Neuron (in vitro differentiated cells): ENCODE results near the gene TMEM51.

ENCODE experiments used
- H2AFZ ChIP-seq: one replicate; pipeline ENCODE4 v1.6.1; 2013; ENCODE audit warnings: low read depth, mild to moderate bottlenecking, inconsistent platforms, low read length, moderate library complexity
- H3K27me3 ChIP-seq: one replicate; pipeline ENCODE4 v1.6.1; 2013; ENCODE audit warnings: low read length; ENCODE audit not compliant: insufficient read depth
- H3K36me3 ChIP-seq: one replicate; pipeline ENCODE4 v1.6.1; 2013; ENCODE audit warnings: low read length; ENCODE audit not compliant: insufficient read depth
- H3K4me1 ChIP-seq: one replicate; pipeline ENCODE4 v1.6.1; 2013; ENCODE audit warnings: low read length; ENCODE audit not compliant: insufficient read depth
- H3K4me3 ChIP-seq: 2 replicates; pipeline ENCODE4 v1.5.1; 2013; ENCODE audit warnings: mild to moderate bottlenecking, low read length, moderate library complexity
- H3K9me3 ChIP-seq: one replicate; pipeline ENCODE4 v1.6.1; 2013; ENCODE audit warnings: low read length

The TMEM51 gene

GRCh38 chr1:15117671-15118325, 35.7 kb upstream of the TMEM51 start:
- Histone ChIP-seq H3K36me3 (no peaks in the 10 kb centered on the region), H3K4me3 (no peak overlapping the region), H3K4me1 (no peaks in the 10 kb centered on the region), H2AFZ (no peak overlapping the region), H3K27me3 (no peaks in the 10 kb centered on the region), H3K9me3 (no peaks in the 10 kb centered on the region)

- H3K4me1 ChIP-seq: no peaks in the 10 kb centered on the region
- no peaks in the 10 kb centered on the region for H3K36me3 ChIP-seq
- no peak overlapping the region for H2AFZ ChIP-seq
- no peaks in the 10 kb centered on the region for H3K9me3 ChIP-seq
- no peak overlapping the region for H3K4me3 ChIP-seq
- no peaks in the 10 kb centered on the region for H3K27me3 ChIP-seq
Measured at GRCh38 chr1:15118579-15118978, 35.0 kb upstream of the TMEM51 start.

- H3K36me3 ChIP-seq: no peaks in the 10 kb centered on the region
- H3K4me3 ChIP-seq: no peak overlapping the region
- no peaks in the 10 kb centered on the region for H3K4me1 ChIP-seq
- H3K27me3 ChIP-seq: no peaks in the 10 kb centered on the region
- H2AFZ ChIP-seq: no peak overlapping the region
- H3K9me3 ChIP-seq: no peaks in the 10 kb centered on the region
Measured at GRCh38 chr1:15120251-15120945, 33.1 kb upstream of the TMEM51 start.

- Histone ChIP-seq H3K4me1 (no peaks in the 10 kb centered on the region), H2AFZ (no peak overlapping the region), H3K4me3 (no peak overlapping the region), H3K36me3 (no peaks in the 10 kb centered on the region), H3K27me3 (no peaks in the 10 kb centered on the region), H3K9me3 (no peaks in the 10 kb centered on the region)
Measured at GRCh38 chr1:15122331-15122730, 31.2 kb upstream of the TMEM51 start.

- Histone ChIP-seq H3K36me3 (no peaks in the 10 kb centered on the region), H3K4me1 (no peaks in the 10 kb centered on the region), H2AFZ (no peak overlapping the region), H3K9me3 (no peaks in the 10 kb centered on the region), H3K27me3 (no peaks in the 10 kb centered on the region), H3K4me3 (no peak overlapping the region)
Measured at GRCh38 chr1:15123270-15123669, 30.3 kb upstream of the TMEM51 start.

- no peaks in the 10 kb centered on the region for H3K9me3 ChIP-seq
- H2AFZ ChIP-seq: no peak overlapping the region
- H3K36me3 ChIP-seq: no peaks in the 10 kb centered on the region
- H3K4me3 ChIP-seq: no peak overlapping the region
- no peaks in the 10 kb centered on the region for H3K4me1 ChIP-seq
- H3K27me3 ChIP-seq: no peaks in the 10 kb centered on the region
Measured at GRCh38 chr1:15123925-15124324, 29.6 kb upstream of the TMEM51 start.

- no peaks in the 10 kb centered on the region for H3K36me3 ChIP-seq
- no peaks in the 10 kb centered on the region for H3K4me1 ChIP-seq
- no peak overlapping the region for H3K4me3 ChIP-seq
- H2AFZ ChIP-seq: no peak overlapping the region
- no peaks in the 10 kb centered on the region for H3K27me3 ChIP-seq
- H3K9me3 ChIP-seq: peaks cover under 1% of the 10 kb centered on the region
Measured at GRCh38 chr1:15124362-15125100, 29.0 kb upstream of the TMEM51 start.

- no peak overlapping the region for H2AFZ ChIP-seq
- peaks cover 5% of the 10 kb centered on the region for H3K9me3 ChIP-seq
- H3K27me3 ChIP-seq: no peaks in the 10 kb centered on the region
- no peaks in the 10 kb centered on the region for H3K36me3 ChIP-seq
- H3K4me1 ChIP-seq: no peaks in the 10 kb centered on the region
- no peak overlapping the region for H3K4me3 ChIP-seq
Measured at GRCh38 chr1:15125101-15125745, 28.3 kb upstream of the TMEM51 start.

- H3K9me3 ChIP-seq: peaks cover 5% of the 10 kb centered on the region
- H3K4me1 ChIP-seq: no peaks in the 10 kb centered on the region
- no peak overlapping the region for H2AFZ ChIP-seq
- no peaks in the 10 kb centered on the region for H3K36me3 ChIP-seq
- no peak overlapping the region for H3K4me3 ChIP-seq
- no peaks in the 10 kb centered on the region for H3K27me3 ChIP-seq
Measured at GRCh38 chr1:15128077-15128476, 25.5 kb upstream of the TMEM51 start.

GRCh38 chr1:15128520-15129313, 24.8 kb upstream of the TMEM51 start:
- no peaks in the 10 kb centered on the region for H3K36me3 ChIP-seq
- H3K27me3 ChIP-seq: no peaks in the 10 kb centered on the region
- no peak overlapping the region for H2AFZ ChIP-seq
- H3K4me3 ChIP-seq: no peak overlapping the region
- H3K4me1 ChIP-seq: no peaks in the 10 kb centered on the region
- peaks cover 5% of the 10 kb centered on the region for H3K9me3 ChIP-seq

- Histone ChIP-seq H3K27me3 (no peaks in the 10 kb centered on the region), H3K9me3 (peaks cover 5% of the 10 kb centered on the region), H3K4me1 (no peaks in the 10 kb centered on the region), H3K4me3 (no peak overlapping the region), H2AFZ (no peak overlapping the region), H3K36me3 (no peaks in the 10 kb centered on the region)
Measured at GRCh38 chr1:15129944-15130343, 23.6 kb upstream of the TMEM51 start.

- no peaks in the 10 kb centered on the region for H3K4me1 ChIP-seq
- no peak overlapping the region for H3K4me3 ChIP-seq
- no peaks in the 10 kb centered on the region for H3K36me3 ChIP-seq
- no peaks in the 10 kb centered on the region for H3K27me3 ChIP-seq
- H2AFZ ChIP-seq: no peak overlapping the region
- peaks cover 5% of the 10 kb centered on the region for H3K9me3 ChIP-seq
Measured at GRCh38 chr1:15130607-15131006, 22.9 kb upstream of the TMEM51 start.
